SK-N-SH (cell line): ENCODE data around the gene GLIS2.
A peak's percentile ranks its signal among the peaks of the same experiment; 100 is the strongest.

Experiments
- FOXM1 ChIP-seq: IDR thresholded peaks from 2 replicates; pipeline ENCODE4 v1.4.0; 2012; ENCODE audit warnings: low read depth, mild to moderate bottlenecking
- GABPA ChIP-seq: IDR thresholded peaks from 2 replicates; pipeline ENCODE4 v1.4.0; 2012; ENCODE audit warnings: low read depth, mild to moderate bottlenecking
- JUND ChIP-seq: IDR thresholded peaks from 2 replicates; pipeline ENCODE4 v1.4.0; 2012
- POLR2AphosphoS5 ChIP-seq: IDR thresholded peaks from 2 replicates; pipeline ENCODE4 v1.6.1; 2012; ENCODE audit warnings: low read depth, low read length
- RAD21 ChIP-seq: IDR thresholded peaks from 2 replicates; pipeline ENCODE4 v1.6.1; 2012; ENCODE audit warnings: mild to moderate bottlenecking, low read length
- RFX5 ChIP-seq: IDR thresholded peaks from 2 replicates; pipeline ENCODE4 v1.6.1; 2012; ENCODE audit warnings: mild to moderate bottlenecking, improper control_type of control experiment, low read length
- YY1 ChIP-seq: IDR thresholded peaks from 2 replicates; pipeline ENCODE4 v1.4.0; 2012; ENCODE audit warnings: low read depth, mild to moderate bottlenecking
- TF ChIP-seq, protein P1 (sequence below): fragments of 200-600 bp; sonication (generic); IDR thresholded peaks from 2 replicates; pipeline ENCODE4 v1.6.1; 2017; ENCODE audit warnings: antibody characterized with exemption, mild to moderate bottlenecking, moderate library complexity
- TF ChIP-seq, protein P2 (sequence below): fragments of 150-350 bp; IDR thresholded peaks from 2 replicates; pipeline ENCODE4 v1.6.1; 2017; ENCODE audit warnings: antibody characterized with exemption, low read length, low read depth, borderline replicate concordance
- TF ChIP-seq, protein P3 (sequence below): IDR thresholded peaks from 2 replicates; pipeline ENCODE4 v1.4.0; 2012; ENCODE audit warnings: low read depth
- TF ChIP-seq, protein P4 (sequence below): IDR thresholded peaks from 2 replicates; pipeline ENCODE4 v1.6.1; 2012; ENCODE audit warnings: mild to moderate bottlenecking, low read depth, low read length, moderate library complexity

DNA sequence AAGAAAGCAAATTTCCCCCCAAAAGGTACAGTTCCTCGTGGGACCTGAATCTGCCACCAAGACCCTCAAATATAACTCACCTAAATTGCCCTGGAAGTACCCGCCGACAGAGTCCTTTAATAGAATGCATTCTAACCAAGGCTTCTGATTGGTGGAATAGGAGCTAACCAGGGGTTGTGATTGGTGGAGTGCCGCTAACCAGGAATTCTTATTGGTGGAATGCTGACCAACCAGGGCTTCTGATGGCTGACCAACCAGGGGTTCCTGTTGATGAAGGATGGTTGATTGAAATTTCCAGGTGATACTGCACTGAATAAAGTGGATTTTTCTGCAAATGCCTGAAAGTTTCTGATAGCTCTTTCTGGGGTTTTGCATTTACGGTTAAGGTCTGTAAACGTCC, 49.5 kb upstream of the GLIS2 start:
- TF ChIP-seq RAD21 (no peak), YY1 (no peak), GABPA (no peak), RFX5 (peak; percentile 88), JUND (no peak), POLR2AphosphoS5 (no peak), FOXM1 (no peak)
- TF ChIP-seq, protein P1, sequence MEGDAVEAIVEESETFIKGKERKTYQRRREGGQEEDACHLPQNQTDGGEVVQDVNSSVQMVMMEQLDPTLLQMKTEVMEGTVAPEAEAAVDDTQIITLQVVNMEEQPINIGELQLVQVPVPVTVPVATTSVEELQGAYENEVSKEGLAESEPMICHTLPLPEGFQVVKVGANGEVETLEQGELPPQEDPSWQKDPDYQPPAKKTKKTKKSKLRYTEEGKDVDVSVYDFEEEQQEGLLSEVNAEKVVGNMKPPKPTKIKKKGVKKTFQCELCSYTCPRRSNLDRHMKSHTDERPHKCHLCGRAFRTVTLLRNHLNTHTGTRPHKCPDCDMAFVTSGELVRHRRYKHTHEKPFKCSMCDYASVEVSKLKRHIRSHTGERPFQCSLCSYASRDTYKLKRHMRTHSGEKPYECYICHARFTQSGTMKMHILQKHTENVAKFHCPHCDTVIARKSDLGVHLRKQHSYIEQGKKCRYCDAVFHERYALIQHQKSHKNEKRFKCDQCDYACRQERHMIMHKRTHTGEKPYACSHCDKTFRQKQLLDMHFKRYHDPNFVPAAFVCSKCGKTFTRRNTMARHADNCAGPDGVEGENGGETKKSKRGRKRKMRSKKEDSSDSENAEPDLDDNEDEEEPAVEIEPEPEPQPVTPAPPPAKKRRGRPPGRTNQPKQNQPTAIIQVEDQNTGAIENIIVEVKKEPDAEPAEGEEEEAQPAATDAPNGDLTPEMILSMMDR, result no peak
- TF ChIP-seq, protein P2, sequence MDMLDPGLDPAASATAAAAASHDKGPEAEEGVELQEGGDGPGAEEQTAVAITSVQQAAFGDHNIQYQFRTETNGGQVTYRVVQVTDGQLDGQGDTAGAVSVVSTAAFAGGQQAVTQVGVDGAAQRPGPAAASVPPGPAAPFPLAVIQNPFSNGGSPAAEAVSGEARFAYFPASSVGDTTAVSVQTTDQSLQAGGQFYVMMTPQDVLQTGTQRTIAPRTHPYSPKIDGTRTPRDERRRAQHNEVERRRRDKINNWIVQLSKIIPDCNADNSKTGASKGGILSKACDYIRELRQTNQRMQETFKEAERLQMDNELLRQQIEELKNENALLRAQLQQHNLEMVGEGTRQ, result no peak
- TF ChIP-seq, protein P3, sequence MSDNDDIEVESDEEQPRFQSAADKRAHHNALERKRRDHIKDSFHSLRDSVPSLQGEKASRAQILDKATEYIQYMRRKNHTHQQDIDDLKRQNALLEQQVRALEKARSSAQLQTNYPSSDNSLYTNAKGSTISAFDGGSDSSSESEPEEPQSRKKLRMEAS, result no peak
- TF ChIP-seq, protein P4, sequence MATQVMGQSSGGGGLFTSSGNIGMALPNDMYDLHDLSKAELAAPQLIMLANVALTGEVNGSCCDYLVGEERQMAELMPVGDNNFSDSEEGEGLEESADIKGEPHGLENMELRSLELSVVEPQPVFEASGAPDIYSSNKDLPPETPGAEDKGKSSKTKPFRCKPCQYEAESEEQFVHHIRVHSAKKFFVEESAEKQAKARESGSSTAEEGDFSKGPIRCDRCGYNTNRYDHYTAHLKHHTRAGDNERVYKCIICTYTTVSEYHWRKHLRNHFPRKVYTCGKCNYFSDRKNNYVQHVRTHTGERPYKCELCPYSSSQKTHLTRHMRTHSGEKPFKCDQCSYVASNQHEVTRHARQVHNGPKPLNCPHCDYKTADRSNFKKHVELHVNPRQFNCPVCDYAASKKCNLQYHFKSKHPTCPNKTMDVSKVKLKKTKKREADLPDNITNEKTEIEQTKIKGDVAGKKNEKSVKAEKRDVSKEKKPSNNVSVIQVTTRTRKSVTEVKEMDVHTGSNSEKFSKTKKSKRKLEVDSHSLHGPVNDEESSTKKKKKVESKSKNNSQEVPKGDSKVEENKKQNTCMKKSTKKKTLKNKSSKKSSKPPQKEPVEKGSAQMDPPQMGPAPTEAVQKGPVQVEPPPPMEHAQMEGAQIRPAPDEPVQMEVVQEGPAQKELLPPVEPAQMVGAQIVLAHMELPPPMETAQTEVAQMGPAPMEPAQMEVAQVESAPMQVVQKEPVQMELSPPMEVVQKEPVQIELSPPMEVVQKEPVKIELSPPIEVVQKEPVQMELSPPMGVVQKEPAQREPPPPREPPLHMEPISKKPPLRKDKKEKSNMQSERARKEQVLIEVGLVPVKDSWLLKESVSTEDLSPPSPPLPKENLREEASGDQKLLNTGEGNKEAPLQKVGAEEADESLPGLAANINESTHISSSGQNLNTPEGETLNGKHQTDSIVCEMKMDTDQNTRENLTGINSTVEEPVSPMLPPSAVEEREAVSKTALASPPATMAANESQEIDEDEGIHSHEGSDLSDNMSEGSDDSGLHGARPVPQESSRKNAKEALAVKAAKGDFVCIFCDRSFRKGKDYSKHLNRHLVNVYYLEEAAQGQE, result no peak
